Testis (tissue), 2 donors: Measurements from ENCODE around the gene KLHDC7B.

Source experiments
- POLR2A ChIP-seq: fragments of 450-650 bp; IDR thresholded peaks from one replicate; pipeline ENCODE4 v1.6.1; 2017; ENCODE audit warnings: antibody characterized with exemption, mild to moderate bottlenecking, moderate library complexity
- TF ChIP-seq, protein P1 (sequence below), 3 experiments: fragments of 450-650 bp in 2 of 3; fragments of 200-600 bp in 1 of 3; sonication (generic) in 1 of 3; IDR thresholded peaks; one replicate each; pipeline ENCODE4 v1.5.1; 2016 to 2019; ENCODE audit warnings: antibody characterized with exemption in 3 of 3, mild to moderate bottlenecking in 2 of 3, moderate library complexity in 1 of 3

DNA sequence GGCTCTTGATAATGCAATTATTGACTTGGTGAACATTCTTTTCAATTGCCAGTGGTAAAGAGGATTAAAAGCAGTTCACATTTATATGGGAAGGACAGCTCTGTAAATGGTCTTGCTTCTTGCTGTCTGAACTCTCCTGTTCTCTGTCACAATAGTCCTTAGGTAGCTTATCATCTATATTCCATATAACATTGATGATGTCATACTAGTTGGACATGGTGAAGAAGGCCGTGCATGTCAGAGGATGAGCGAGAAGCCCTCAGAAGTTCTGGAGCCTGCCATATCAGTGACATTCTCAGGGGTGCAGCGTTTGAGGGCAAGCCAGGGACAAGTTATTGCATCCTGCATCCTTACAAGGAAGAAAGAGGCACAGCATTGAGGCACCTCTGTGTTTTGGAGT, 39.5 kb downstream of the KLHDC7B start:
- TF ChIP-seq, protein P1, sequence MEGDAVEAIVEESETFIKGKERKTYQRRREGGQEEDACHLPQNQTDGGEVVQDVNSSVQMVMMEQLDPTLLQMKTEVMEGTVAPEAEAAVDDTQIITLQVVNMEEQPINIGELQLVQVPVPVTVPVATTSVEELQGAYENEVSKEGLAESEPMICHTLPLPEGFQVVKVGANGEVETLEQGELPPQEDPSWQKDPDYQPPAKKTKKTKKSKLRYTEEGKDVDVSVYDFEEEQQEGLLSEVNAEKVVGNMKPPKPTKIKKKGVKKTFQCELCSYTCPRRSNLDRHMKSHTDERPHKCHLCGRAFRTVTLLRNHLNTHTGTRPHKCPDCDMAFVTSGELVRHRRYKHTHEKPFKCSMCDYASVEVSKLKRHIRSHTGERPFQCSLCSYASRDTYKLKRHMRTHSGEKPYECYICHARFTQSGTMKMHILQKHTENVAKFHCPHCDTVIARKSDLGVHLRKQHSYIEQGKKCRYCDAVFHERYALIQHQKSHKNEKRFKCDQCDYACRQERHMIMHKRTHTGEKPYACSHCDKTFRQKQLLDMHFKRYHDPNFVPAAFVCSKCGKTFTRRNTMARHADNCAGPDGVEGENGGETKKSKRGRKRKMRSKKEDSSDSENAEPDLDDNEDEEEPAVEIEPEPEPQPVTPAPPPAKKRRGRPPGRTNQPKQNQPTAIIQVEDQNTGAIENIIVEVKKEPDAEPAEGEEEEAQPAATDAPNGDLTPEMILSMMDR (IDR thresholded peaks at IDR 0.05): no peak
- no peak for TF ChIP-seq POLR2A
